ENCODE data around the gene ZMIZ1.

Gene ZMIZ1

DNA sequence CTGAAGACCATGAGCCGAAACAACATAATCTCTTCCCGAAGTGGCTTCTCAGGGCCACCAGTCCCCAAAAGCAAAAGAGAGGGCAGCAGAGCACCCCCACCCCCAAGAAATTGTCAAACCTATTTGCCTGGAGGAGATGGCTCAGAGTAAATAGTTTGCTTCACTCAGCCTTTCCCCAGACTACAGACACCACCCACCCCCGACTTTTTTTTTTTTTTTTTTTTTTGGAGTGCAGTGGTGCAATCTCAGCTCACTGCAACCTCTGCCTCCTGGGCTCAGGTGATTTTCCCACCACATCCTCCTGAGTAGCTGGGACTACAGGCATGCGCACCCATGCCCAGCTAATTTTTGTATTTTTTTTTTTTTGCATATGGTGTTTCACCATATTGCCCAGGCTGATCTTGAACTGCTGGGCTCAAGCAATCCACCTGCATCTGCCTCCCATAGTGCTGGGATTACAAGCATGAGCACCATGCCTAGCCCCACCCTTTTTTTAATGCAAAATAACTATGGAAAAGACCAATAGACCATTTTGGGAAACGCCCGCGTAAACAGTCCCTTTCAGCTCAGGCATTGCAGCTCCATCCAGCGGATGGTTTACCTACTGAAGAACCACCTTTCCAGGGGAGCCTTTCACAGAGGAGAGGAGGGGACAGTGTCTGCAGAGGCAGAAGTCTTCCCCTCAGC lies 9.7 kb downstream of the ZMIZ1 start:
- no peak for DNase-seq (ENCODE audit: low read depth)
- TF ChIP-seq, protein P1, sequence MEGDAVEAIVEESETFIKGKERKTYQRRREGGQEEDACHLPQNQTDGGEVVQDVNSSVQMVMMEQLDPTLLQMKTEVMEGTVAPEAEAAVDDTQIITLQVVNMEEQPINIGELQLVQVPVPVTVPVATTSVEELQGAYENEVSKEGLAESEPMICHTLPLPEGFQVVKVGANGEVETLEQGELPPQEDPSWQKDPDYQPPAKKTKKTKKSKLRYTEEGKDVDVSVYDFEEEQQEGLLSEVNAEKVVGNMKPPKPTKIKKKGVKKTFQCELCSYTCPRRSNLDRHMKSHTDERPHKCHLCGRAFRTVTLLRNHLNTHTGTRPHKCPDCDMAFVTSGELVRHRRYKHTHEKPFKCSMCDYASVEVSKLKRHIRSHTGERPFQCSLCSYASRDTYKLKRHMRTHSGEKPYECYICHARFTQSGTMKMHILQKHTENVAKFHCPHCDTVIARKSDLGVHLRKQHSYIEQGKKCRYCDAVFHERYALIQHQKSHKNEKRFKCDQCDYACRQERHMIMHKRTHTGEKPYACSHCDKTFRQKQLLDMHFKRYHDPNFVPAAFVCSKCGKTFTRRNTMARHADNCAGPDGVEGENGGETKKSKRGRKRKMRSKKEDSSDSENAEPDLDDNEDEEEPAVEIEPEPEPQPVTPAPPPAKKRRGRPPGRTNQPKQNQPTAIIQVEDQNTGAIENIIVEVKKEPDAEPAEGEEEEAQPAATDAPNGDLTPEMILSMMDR (conservative IDR thresholded peaks at IDR 0.05; ENCODE audit: low read depth, low read length) = no peak
- no peak overlapping the region for H3K4me3 ChIP-seq (ENCODE audit: low read length)

DNA sequence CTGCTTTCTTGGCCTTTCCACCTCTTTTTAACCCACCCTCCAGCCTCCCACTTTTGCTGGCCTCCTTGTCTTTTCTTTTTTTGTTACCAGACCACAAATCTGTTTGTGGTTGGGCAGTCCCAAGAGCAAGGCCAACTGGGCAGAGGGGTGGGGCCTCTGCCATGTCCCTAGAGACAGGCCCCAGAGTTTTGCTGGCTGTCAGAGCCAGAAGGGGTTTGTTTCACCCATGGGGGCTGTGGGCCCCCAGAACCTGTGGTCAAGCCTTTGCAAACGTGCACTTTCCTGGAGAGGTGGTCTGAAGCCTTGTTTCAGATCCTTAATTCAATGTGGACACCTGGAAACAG lies 10.3 kb downstream of the ZMIZ1 start:
- no peak overlapping the region for H3K4me3 ChIP-seq (ENCODE audit: low read length)

DNA sequence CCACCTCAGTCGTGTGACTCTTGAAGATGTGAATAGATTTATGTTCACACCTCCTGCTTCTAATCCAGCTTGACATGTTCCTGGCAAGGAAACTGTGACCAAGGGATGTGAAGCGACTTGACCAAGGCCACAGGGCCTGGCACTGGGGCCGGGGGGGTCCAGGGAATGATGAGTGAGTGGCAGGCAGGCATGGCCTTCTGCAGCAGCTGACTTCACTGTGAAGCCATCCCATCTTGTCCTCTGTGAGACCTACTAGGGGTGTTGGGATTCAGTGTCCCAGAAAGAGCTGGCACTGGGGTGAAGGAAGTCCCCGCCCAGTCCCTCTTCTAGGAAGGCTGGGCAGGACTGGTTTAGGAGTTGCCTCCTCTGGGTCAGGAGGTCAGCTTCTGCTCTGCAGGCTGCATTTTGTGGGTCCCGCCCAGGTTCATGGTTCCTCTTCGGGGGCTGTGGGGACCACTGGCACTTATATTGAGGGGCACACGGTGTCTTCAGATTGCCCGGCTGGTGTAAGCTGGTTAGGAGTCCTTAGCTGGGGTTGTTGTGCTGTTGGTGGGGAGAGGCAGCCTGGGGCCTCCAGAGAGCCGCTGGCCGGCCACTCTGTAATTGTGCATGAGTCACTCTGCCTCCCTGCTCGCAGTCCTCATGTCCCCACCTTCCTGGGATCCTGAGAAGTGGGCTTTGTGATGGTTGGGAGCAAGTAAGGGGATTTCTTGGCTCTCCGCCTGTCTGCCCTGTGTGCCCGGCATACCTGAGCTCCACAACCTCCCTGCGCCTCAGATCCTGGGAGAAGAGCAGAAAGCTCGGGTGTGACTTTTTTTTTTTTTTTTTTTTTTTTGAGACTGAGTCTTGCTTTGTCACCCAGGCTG lies 11.0 kb downstream of the ZMIZ1 start:
- TF ChIP-seq, protein P1 (conservative IDR thresholded peaks at IDR 0.05; ENCODE audit: low read depth, low read length) = no peak
- no peak for DNase-seq (ENCODE audit: low read depth)
- no peak overlapping the region for H3K4me3 ChIP-seq (ENCODE audit: low read length)

More for the DNA sequence above, 10.3 kb downstream of the ZMIZ1 start:
- DNase-seq (ENCODE audit: low read depth) = no peak
- TF ChIP-seq, protein P1 (conservative IDR thresholded peaks at IDR 0.05; ENCODE audit: low read depth, low read length) = no peak

DNA sequence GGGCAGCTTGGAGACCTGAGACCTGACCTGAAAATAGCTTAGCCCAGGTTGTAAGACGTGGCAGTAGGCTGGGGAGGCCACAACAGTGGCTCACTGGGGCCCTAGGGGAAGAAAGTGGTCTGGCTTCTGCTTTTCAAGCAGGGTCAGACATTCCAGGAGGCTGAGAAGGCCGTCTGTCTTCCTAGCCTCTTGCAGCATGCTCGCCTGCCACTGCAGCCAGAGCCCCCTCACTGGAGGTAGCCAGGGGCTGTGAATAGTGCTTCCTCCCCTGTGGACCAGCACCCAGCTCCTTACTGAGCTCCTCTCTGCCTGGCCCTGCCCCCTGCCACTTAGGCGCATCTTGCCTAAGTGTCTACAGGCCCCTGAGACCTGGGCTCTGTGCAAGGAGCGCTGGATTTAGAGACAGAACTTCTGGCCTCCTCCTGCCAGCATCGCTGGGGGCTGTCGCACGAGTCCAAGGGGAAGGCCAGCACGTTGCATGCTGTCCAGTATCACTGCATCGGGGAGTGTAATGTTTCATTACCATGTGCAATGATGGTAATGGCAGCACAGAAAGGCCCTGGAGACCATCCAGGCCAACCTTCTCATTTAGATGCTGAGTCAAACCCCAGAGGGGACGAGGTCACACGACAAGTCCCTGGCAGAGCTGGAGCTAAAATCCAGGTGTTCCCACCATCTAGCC lies 12.7 kb downstream of the ZMIZ1 start:
- TF ChIP-seq, protein P1 (conservative IDR thresholded peaks at IDR 0.05; ENCODE audit: low read depth, low read length) = no peak
- H3K4me3 ChIP-seq (ENCODE audit: low read length) = no peak overlapping the region
- DNase-seq (ENCODE audit: low read depth) = no peak

DNA sequence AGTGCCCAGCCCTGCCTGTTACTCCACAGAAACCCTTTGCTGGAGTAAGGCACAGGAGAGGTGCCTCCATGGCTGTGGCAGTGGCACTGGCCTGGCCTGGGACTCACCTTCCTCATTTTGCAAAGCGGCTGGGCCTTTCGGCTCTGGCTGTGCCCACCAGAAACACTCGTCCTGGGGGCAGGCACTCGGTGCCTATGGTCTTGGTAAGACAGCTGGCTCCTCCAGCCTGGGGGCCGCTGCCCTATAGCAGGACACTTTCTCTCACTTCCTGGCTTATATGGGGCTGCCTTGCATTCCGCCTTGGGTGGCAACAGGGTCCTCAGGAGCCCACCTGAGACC lies 13.2 kb downstream of the ZMIZ1 start:
- TF ChIP-seq, protein P1 (conservative IDR thresholded peaks at IDR 0.05; ENCODE audit: low read depth, low read length) = no peak
- DNase-seq (ENCODE audit: low read depth) = no peak
- no peak overlapping the region for H3K4me3 ChIP-seq (ENCODE audit: low read length)

DNA sequence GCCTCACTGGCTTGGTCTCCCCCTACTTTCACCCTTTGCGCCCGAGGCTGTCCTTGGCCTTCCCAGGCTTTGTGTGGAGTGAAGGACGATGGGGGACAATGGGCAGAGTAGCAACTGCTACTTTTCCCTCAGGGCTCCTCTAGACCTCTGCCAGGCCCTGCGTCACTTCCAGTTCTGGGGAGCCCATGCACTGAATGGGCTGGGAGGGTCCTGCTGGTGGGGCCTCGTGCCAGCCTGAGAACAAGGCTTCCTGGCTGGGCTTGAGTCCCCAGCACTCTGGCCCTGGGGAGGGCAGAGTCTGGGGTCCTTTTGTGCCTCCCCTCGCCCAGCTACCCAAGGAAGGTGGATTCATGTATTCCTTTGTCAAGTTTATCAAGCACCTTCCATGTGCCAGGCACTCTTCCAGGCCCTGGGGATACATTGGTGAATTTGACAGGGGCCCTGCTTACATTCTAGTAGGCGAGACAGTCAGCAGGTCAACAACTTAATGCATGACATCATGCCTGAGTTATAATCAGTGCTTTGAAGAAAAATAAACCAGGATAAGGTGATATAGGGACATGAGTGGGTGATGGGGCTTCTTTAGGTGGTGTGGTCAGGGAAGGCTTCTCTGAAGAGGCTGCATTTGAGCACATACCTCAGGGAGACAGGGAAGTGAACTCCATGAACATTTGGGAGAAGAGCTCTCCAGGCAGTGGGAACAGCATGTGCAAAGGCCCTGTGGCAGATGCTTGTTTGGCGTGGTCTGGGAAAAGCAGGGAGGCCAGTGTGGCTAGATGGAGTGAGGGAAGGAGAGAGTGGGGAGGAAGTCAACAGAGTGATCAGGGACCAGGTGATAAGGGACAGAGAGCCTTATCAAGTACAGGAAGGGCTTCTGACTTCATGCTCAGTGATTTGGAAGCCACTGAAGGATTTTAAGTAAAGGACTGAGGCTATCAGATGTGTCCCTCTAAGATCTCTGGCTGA lies 14.1 kb downstream of the ZMIZ1 start:
- H3K4me3 ChIP-seq (ENCODE audit: low read length) = no peak overlapping the region
- no peak for DNase-seq (ENCODE audit: low read depth)

More for the DNA sequence above, 14.1 kb downstream of the ZMIZ1 start:
- TF ChIP-seq, protein P1 (conservative IDR thresholded peaks at IDR 0.05; ENCODE audit: low read depth, low read length) = no peak

Data from retinal pigment epithelial cell (primary cell).